Caco-2 (cell line): Measurements from ENCODE around the gene NCK1. TPM values are rescaled to one million over a fixed set of nuclear protein-coding genes. Genes with fewer than 3 reads are reported as not detected.

Source experiments
- BruUV-seq: library from RNA; stranded (reverse); fragments of 400-500 nt; replicated peaks from 2 replicates; lab custom pipeline; 2021; lab: Mats Ljungman, UMichigan
- CTCF ChIA-PET: fragments of 300-600 bp; sonication (Branson Sonifier 250); formaldehyde crosslinking; loops from one replicate; lab custom pipeline; 2022; ENCODE audit warnings: antibody characterized with exemption; lab: Charles Lee
- POLR2A ChIA-PET: fragments of 300-600 bp; sonication (Branson Sonifier 250); formaldehyde crosslinking; loops from one replicate; lab custom pipeline; 2022; ENCODE audit warnings: antibody characterized with exemption; lab: Charles Lee
- DNase-seq, 2 experiments: peaks; one replicate each; pipeline versions ENCODE4 v3.0.0 to v3.0.0-alpha.2; 2020 to 2022
- H3K27me3 ChIP-seq: replicated peaks from 2 replicates; pipeline ENCODE4 v1.6.0; 2011; ENCODE audit warnings: low read length; ENCODE audit not compliant: control insufficient read depth, insufficient read depth
- H3K36me3 ChIP-seq: 2 replicates; pipeline ENCODE4 v1.5.1; 2011; ENCODE audit warnings: low read length; ENCODE audit not compliant: control insufficient read depth, insufficient read depth
- H3K4me1 ChIP-seq: fragments of 250-450 bp; sonication (Bioruptor Pico); 2 replicates; pipeline ENCODE4 v1.5.1; 2020; ENCODE audit warnings: mild to moderate bottlenecking
- H3K4me3 ChIP-seq: 2 replicates; pipeline ENCODE4 v1.5.1; 2011; ENCODE audit warnings: low read depth, mild to moderate bottlenecking, control low read depth, low read length
- H3K9me3 ChIP-seq: fragments of 250-450 bp; sonication (Bioruptor Pico); 2 replicates; pipeline ENCODE4 v1.5.1; 2020; ENCODE audit warnings: mild to moderate bottlenecking, moderate library complexity
- H3K27ac Mint-ChIP-seq: one replicate; pipeline ENCODE4 v1.8.0; 2022; ENCODE audit warnings: mixed read lengths; ENCODE audit not compliant: unreplicated experiment
- H3K27me3 Mint-ChIP-seq: one replicate; pipeline ENCODE4 v1.8.0; 2022; ENCODE audit warnings: mixed read lengths; ENCODE audit not compliant: insufficient read depth, unreplicated experiment
- H3K36me3 Mint-ChIP-seq: one replicate; pipeline ENCODE4 v1.8.0; 2022; ENCODE audit warnings: mild to moderate bottlenecking, mixed read lengths; ENCODE audit not compliant: insufficient read depth, unreplicated experiment
- H3K4me1 Mint-ChIP-seq: one replicate; pipeline ENCODE4 v1.8.0; 2022; ENCODE audit warnings: low read depth, mixed read lengths; ENCODE audit not compliant: unreplicated experiment
- H3K4me3 Mint-ChIP-seq: one replicate; pipeline ENCODE4 v1.8.0; 2022; ENCODE audit warnings: mild to moderate bottlenecking, moderate library complexity, mixed read lengths; ENCODE audit not compliant: unreplicated experiment
- H3K9me3 Mint-ChIP-seq: one replicate; pipeline ENCODE4 v1.8.0; 2022; ENCODE audit warnings: mixed read lengths; ENCODE audit not compliant: unreplicated experiment
- intact Hi-C: fragments of 100-400 bp; cut with micrococcal nuclease; formaldehyde crosslinking; loops from one replicate; pipeline ENCODE4 v1.10.0; 2022; ENCODE audit not compliant: unreplicated experiment
- total RNA-seq: library from RNA; stranded (reverse); gene quantifications from 2 replicates; pipeline ENCODE4 v1.2.3, GENCODE V29; 2022
- TF ChIP-seq, protein P1 (sequence below), 2 experiments: fragments of 200-600 bp in 1 of 2; IDR thresholded peaks; 1 replicate in 1 of 2; 2 replicates in 1 of 2; pipeline versions ENCODE4 v1.5.1 to v1.8.0; 2011 to 2022; ENCODE audit warnings: antibody characterized with exemption in 1 of 2, control low read depth in 1 of 2, inconsistent platforms in 1 of 2, low read depth in 1 of 2, low read length in 1 of 2, mild to moderate bottlenecking in 1 of 2, moderate library complexity in 1 of 2; ENCODE audit not compliant: insufficient read depth in 1 of 2, severe bottlenecking in 1 of 2, unreplicated experiment in 1 of 2

The NCK1 gene
- total RNA-seq, 1 experiment from 2014 or later = 37.3 TPM

DNA sequence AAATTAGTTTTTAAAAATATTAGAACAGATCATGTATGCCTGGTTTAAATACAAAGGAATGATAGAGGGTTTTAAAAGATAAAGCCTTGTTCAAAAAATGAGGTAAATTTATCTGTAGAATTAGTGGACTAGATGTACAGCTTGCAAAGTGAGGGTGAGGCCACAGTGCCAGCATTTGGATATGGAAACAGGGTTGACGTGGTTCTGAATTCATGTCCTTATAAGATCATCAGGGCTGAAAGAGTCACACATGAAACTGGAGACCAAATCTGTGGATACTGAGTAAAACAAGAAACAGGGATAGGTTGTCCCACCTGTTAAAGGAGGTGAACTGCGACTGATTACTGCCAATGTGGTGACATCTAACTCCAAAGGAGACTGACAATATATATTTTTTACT lies 46.3 kb downstream of the NCK1 start:
- H3K4me3 Mint-ChIP-seq = no peak overlapping the region
- peaks cover 20% of the 10 kb centered on the region for H3K9me3 Mint-ChIP-seq
- Histone ChIP-seq H3K4me1 (no peaks in the 10 kb centered on the region), H3K27me3 (no peaks in the 10 kb centered on the region), H3K9me3 (peaks cover 12% of the 10 kb centered on the region), H3K36me3 (no peaks in the 10 kb centered on the region), H3K4me3 (no peak overlapping the region)
- ChIA-PET POLR2A (no interaction called here), CTCF (no interaction called here)
- H3K27ac Mint-ChIP-seq = no peak overlapping the region
- H3K27me3 Mint-ChIP-seq = no peaks in the 10 kb centered on the region
- peaks cover 6% of the 10 kb centered on the region for H3K4me1 Mint-ChIP-seq
- intact Hi-C loops = no loop called here
- peaks cover 30% of the 10 kb centered on the region for H3K36me3 Mint-ChIP-seq
- DNase-seq = no peak
- no TSS peak for BruUV-seq
- TF ChIP-seq, protein P1, sequence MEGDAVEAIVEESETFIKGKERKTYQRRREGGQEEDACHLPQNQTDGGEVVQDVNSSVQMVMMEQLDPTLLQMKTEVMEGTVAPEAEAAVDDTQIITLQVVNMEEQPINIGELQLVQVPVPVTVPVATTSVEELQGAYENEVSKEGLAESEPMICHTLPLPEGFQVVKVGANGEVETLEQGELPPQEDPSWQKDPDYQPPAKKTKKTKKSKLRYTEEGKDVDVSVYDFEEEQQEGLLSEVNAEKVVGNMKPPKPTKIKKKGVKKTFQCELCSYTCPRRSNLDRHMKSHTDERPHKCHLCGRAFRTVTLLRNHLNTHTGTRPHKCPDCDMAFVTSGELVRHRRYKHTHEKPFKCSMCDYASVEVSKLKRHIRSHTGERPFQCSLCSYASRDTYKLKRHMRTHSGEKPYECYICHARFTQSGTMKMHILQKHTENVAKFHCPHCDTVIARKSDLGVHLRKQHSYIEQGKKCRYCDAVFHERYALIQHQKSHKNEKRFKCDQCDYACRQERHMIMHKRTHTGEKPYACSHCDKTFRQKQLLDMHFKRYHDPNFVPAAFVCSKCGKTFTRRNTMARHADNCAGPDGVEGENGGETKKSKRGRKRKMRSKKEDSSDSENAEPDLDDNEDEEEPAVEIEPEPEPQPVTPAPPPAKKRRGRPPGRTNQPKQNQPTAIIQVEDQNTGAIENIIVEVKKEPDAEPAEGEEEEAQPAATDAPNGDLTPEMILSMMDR (IDR thresholded peaks at IDR 0.05; ENCODE audit: insufficient read depth in 1 of 2, low read depth in 1 of 2, low read length in 1 of 2, severe bottlenecking in 1 of 2, unreplicated experiment in 1 of 2) = no peak

GRCh38 chr3:136909187-136909586 lies 47.2 kb downstream of the NCK1 start:
- H3K36me3 ChIP-seq = no peaks in the 10 kb centered on the region
- H3K9me3 Mint-ChIP-seq = peaks cover 11% of the 10 kb centered on the region
- H3K4me1 Mint-ChIP-seq = peaks cover 6% of the 10 kb centered on the region
- intact Hi-C loops = no loop called here
- ChIA-PET POLR2A (no interaction called here), CTCF (no interaction called here)
- TF ChIP-seq, protein P1 (IDR thresholded peaks at IDR 0.05; ENCODE audit: insufficient read depth in 1 of 2, low read depth in 1 of 2, low read length in 1 of 2, severe bottlenecking in 1 of 2, unreplicated experiment in 1 of 2) = no peak
- no peak for DNase-seq
- H3K4me3 Mint-ChIP-seq = no peak overlapping the region
- no TSS peak for BruUV-seq
- H3K9me3 ChIP-seq = peaks cover 4% of the 10 kb centered on the region; the same call in 1 of the 2 replicates
- peaks cover 25% of the 10 kb centered on the region for H3K36me3 Mint-ChIP-seq
- no peaks in the 10 kb centered on the region for H3K4me1 ChIP-seq
- H3K27me3 Mint-ChIP-seq = no peaks in the 10 kb centered on the region
- H3K4me3 ChIP-seq = no peak overlapping the region
- H3K27ac Mint-ChIP-seq = no peak overlapping the region
- no peaks in the 10 kb centered on the region for H3K27me3 ChIP-seq

GRCh38 chr3:136910697-136911096 lies 48.7 kb downstream of the NCK1 start:
- Mint-ChIP-seq H3K27me3 (no peaks in the 10 kb centered on the region), H3K4me1 (peaks cover 6% of the 10 kb centered on the region), H3K9me3 (peaks cover 11% of the 10 kb centered on the region), H3K4me3 (no peak overlapping the region), H3K27ac (peak overlapping the region; percentile 40), H3K36me3 (peaks cover 14% of the 10 kb centered on the region)
- H3K9me3 ChIP-seq = no peaks in the 10 kb centered on the region
- CTCF ChIA-PET = no interaction called here
- H3K27me3 ChIP-seq = no peaks in the 10 kb centered on the region
- TF ChIP-seq, protein P1 (IDR thresholded peaks at IDR 0.05; ENCODE audit: insufficient read depth in 1 of 2, low read depth in 1 of 2, low read length in 1 of 2, severe bottlenecking in 1 of 2, unreplicated experiment in 1 of 2) = no peak
- DNase-seq = no peak
- H3K4me1 ChIP-seq = no peaks in the 10 kb centered on the region
- intact Hi-C loops = no loop called here
- POLR2A ChIA-PET = no interaction called here
- no peak overlapping the region for H3K4me3 ChIP-seq
- BruUV-seq = no TSS peak
- H3K36me3 ChIP-seq = no peaks in the 10 kb centered on the region
